Measurements from ENCODE around the gene GOLT1B. TPM values are rescaled to one million over a fixed set of nuclear protein-coding genes. Genes with fewer than 3 reads are reported as not detected.

Gene GOLT1B
- total and polyA plus RNA-seq, 9 of the 15 experiments (the other 6 are each of a cell fraction or from before 2014, with no cell fraction given) = 9.4 to 66.1 (median 26.7) TPM

DNA sequence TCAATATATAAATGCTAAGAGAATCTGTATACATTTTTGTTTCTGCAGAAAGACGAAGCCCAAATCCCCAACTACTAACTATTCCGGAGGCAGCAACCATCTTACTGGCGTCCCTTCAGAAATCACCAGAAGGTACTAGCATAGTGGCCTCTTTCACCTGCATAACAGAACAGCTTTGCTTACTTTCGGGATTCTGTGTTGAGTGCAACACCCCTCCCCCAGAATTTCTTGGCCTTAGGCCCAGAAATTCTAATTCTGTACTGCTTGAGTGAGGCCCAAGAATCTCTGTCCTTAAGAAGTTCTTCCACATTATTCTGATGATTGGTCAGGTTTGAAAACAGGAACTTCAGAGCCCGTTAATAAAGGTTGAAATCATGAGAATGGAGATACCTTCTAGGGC is 27.4 kb downstream of the GOLT1B start:
- no peak overlapping the region for H3K9ac ChIP-seq (ENCODE audit: insufficient read depth in 1 of 2, low read depth in 2 of 2, low read length in 2 of 2)
- no peaks in the 10 kb centered on the region for H3K9me1 ChIP-seq (ENCODE audit: control insufficient read depth, insufficient read depth, low read length)
- H3K79me2 ChIP-seq (ENCODE audit: control insufficient read depth, insufficient read depth, low read length) = no peaks in the 10 kb centered on the region
- no peak for FAIRE-seq
- H3K27ac ChIP-seq (ENCODE audit: extremely low read depth, low read depth, low read length) = no peak overlapping the region
- H2AFZ ChIP-seq (ENCODE audit: low read depth, low read length) = no peak overlapping the region
- no peaks in the 10 kb centered on the region for H4K20me1 ChIP-seq (replicated peaks; ENCODE audit: control insufficient read depth, insufficient read depth, low read length)
- H3K4me1 ChIP-seq (replicated peaks in 1 of 2; ENCODE audit: control insufficient read depth in 2 of 2, insufficient read depth in 2 of 2, low read length in 2 of 2) = peaks cover 0 to 8% of the 10 kb centered on the region in 2 experiments; a peak in 2 of 5 replicates
- H3K9me3 ChIP-seq (replicated peaks; ENCODE audit: control insufficient read depth, insufficient read depth, low read depth, low read length) = no peaks in the 10 kb centered on the region
- no peak overlapping the region for H3K4me3 ChIP-seq
- no TSS peak for BruUV-seq (replicated peaks)
- ATAC-seq = no peak
- DNase-seq (ENCODE audit: extremely low read depth in 1 of 4, low spot score in 3 of 4) = no peak
- H3K36me3 ChIP-seq (ENCODE audit: control insufficient read depth, insufficient read depth, low read length) = no peaks in the 10 kb centered on the region
- peaks cover 4 to 13% of the 10 kb centered on the region in 2 experiments; a peak in 3 of 5 replicates for H3K27me3 ChIP-seq (ENCODE audit: control insufficient read depth in 2 of 2, insufficient read depth in 2 of 2, low read length in 2 of 2)
- CTCF ChIA-PET (ENCODE audit: low intra/inter-chr PET ratio) = no interaction called here
- WGBS (ENCODE audit: insufficient coverage, low coverage, missing lambda C conversion rate) = 0% methylated on average over 4 of the region's 5 CpGs
- intact Hi-C loops (cut with micrococcal nuclease) = no loop called here
- POLR2A ChIA-PET = no interaction called here
- no peak overlapping the region for H3K4me2 ChIP-seq (ENCODE audit: insufficient read depth, low read length)
- in situ Hi-C loops (cut with MboI) = no loop called here
- TF ChIP-seq RBM14 (IDR thresholded peaks at IDR 0.05; ENCODE audit: borderline replicate concordance, insufficient read depth, low read depth, low read length) (no peak), PYGO2 (tag; IDR thresholded peaks at IDR 0.05) (no peak), ZNF75A (CRISPR knock-in tag; IDR thresholded peaks at IDR 0.05) (no peak), ARNT (IDR thresholded peaks at IDR 0.05) (no peak)
- TF ChIP-seq, protein P1, sequence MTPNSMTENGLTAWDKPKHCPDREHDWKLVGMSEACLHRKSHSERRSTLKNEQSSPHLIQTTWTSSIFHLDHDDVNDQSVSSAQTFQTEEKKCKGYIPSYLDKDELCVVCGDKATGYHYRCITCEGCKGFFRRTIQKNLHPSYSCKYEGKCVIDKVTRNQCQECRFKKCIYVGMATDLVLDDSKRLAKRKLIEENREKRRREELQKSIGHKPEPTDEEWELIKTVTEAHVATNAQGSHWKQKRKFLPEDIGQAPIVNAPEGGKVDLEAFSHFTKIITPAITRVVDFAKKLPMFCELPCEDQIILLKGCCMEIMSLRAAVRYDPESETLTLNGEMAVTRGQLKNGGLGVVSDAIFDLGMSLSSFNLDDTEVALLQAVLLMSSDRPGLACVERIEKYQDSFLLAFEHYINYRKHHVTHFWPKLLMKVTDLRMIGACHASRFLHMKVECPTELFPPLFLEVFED (CRISPR knock-in tag; conservative IDR thresholded peaks at IDR 0.05) = no peak
- TF ChIP-seq, protein P2, sequence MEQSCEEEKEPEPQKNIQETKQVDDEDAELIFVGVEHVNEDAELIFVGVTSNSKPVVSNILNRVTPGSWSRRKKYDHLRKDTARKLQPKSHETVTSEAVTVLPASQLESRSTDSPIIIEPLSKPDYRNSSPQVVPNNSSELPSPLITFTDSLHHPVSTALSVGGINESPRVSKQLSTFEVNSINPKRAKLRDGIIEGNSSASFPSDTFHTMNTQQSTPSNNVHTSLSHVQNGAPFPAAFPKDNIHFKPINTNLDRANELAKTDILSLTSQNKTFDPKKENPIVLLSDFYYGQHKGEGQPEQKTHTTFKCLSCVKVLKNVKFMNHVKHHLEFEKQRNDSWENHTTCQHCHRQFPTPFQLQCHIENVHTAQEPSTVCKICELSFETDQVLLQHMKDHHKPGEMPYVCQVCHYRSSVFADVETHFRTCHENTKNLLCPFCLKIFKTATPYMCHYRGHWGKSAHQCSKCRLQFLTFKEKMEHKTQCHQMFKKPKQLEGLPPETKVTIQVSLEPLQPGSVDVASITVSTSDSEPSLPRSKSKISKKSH (CRISPR knock-in tag; IDR thresholded peaks at IDR 0.05) = no peak
- TF ChIP-seq, protein P3, sequence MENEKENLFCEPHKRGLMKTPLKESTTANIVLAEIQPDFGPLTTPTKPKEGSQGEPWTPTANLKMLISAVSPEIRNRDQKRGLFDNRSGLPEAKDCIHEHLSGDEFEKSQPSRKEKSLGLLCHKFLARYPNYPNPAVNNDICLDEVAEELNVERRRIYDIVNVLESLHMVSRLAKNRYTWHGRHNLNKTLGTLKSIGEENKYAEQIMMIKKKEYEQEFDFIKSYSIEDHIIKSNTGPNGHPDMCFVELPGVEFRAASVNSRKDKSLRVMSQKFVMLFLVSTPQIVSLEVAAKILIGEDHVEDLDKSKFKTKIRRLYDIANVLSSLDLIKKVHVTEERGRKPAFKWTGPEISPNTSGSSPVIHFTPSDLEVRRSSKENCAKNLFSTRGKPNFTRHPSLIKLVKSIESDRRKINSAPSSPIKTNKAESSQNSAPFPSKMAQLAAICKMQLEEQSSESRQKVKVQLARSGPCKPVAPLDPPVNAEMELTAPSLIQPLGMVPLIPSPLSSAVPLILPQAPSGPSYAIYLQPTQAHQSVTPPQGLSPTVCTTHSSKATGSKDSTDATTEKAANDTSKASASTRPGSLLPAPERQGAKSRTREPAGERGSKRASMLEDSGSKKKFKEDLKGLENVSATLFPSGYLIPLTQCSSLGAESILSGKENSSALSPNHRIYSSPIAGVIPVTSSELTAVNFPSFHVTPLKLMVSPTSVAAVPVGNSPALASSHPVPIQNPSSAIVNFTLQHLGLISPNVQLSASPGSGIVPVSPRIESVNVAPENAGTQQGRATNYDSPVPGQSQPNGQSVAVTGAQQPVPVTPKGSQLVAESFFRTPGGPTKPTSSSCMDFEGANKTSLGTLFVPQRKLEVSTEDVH (IDR thresholded peaks at IDR 0.05; ENCODE audit: low read depth, partially characterized antibody) = no peak
- TF ChIP-seq, protein P4, sequence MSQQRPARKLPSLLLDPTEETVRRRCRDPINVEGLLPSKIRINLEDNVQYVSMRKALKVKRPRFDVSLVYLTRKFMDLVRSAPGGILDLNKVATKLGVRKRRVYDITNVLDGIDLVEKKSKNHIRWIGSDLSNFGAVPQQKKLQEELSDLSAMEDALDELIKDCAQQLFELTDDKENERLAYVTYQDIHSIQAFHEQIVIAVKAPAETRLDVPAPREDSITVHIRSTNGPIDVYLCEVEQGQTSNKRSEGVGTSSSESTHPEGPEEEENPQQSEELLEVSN (IDR thresholded peaks at IDR 0.05; ENCODE audit: borderline replicate concordance in 1 of 2, extremely low read depth in 1 of 2, insufficient read depth in 1 of 2, insufficient read length in 1 of 2, low read depth in 1 of 2, low read length in 1 of 2, poor library complexity in 1 of 2, severe bottlenecking in 1 of 2) = no peak
- TF ChIP-seq, protein P5, sequence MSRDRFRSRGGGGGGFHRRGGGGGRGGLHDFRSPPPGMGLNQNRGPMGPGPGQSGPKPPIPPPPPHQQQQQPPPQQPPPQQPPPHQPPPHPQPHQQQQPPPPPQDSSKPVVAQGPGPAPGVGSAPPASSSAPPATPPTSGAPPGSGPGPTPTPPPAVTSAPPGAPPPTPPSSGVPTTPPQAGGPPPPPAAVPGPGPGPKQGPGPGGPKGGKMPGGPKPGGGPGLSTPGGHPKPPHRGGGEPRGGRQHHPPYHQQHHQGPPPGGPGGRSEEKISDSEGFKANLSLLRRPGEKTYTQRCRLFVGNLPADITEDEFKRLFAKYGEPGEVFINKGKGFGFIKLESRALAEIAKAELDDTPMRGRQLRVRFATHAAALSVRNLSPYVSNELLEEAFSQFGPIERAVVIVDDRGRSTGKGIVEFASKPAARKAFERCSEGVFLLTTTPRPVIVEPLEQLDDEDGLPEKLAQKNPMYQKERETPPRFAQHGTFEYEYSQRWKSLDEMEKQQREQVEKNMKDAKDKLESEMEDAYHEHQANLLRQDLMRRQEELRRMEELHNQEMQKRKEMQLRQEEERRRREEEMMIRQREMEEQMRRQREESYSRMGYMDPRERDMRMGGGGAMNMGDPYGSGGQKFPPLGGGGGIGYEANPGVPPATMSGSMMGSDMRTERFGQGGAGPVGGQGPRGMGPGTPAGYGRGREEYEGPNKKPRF (IDR thresholded peaks at IDR 0.05; ENCODE audit: low read depth, low read length) = no peak

All from K562 (cell line).